ENCODE results near the gene C10orf62. TPM values are rescaled to one million over a fixed set of nuclear protein-coding genes. Genes with fewer than 3 reads are reported as not detected.
"Not testable (repeated sequence)": the region's sequence is repeated elsewhere in the genome, so short reads cannot be mapped to it uniquely, and the experiment has no call there.

Gene C10orf62
- total and polyA plus RNA-seq, 9 of the 15 experiments (the other 6 are each of a cell fraction or from before 2014, with no cell fraction given): not detected

DNA sequence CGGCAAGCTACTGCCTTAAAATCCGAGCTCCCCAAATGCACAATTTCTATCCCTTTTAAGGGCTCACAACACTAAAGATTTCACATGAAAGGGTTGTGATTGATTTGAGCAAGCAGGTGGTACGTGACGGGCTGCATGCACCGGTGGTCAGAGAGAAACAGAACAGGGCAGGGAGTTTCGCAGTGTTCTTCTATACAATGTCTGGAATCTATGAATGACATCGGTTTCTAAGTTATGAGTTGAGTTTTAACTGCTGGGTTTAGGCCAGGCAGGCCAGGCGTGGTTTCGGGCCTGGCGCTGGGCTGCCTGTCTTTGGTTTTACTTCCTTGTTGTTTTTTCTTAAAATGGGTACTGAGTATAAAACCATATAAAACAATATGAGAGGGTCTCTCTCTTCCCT is 34.0 kb upstream of the C10orf62 start:
- CTCF ChIA-PET (ENCODE audit: low intra/inter-chr PET ratio); ATAC-seq; FAIRE-seq; POLR2A ChIA-PET; H3K9me3 ChIP-seq (replicated peaks; ENCODE audit: control insufficient read depth, insufficient read depth, low read depth, low read length); H3K27me3 ChIP-seq (ENCODE audit: control insufficient read depth in 2 of 2, insufficient read depth in 2 of 2, low read length in 2 of 2); H3K4me1 ChIP-seq (replicated peaks in 1 of 2; ENCODE audit: control insufficient read depth in 2 of 2, insufficient read depth in 2 of 2, low read length in 2 of 2); H3K79me2 ChIP-seq (ENCODE audit: control insufficient read depth, insufficient read depth, low read length); H3K27ac ChIP-seq (ENCODE audit: extremely low read depth, low read depth, low read length); H3K4me2 ChIP-seq (ENCODE audit: insufficient read depth, low read length); H2AFZ ChIP-seq (ENCODE audit: low read depth, low read length); in situ Hi-C loops (cut with MboI); H3K9ac ChIP-seq (ENCODE audit: insufficient read depth in 1 of 2, low read depth in 2 of 2, low read length in 2 of 2); H3K36me3 ChIP-seq (ENCODE audit: control insufficient read depth, insufficient read depth, low read length); H3K4me3 ChIP-seq; DNase-seq (ENCODE audit: extremely low read depth in 1 of 4, low spot score in 3 of 4); BruUV-seq (replicated peaks); H4K20me1 ChIP-seq (replicated peaks; ENCODE audit: control insufficient read depth, insufficient read depth, low read length); intact Hi-C loops (cut with micrococcal nuclease); H3K9me1 ChIP-seq (ENCODE audit: control insufficient read depth, insufficient read depth, low read length): not testable (repeated sequence)
- WGBS (ENCODE audit: insufficient coverage, low coverage, missing lambda C conversion rate): 19% methylated on average over 4 of the region's 10 CpGs

- H3K4me2 ChIP-seq (ENCODE audit: insufficient read depth, low read length); H3K27ac ChIP-seq (ENCODE audit: extremely low read depth, low read depth, low read length); H3K79me2 ChIP-seq (ENCODE audit: control insufficient read depth, insufficient read depth, low read length); H3K9me3 ChIP-seq (replicated peaks; ENCODE audit: control insufficient read depth, insufficient read depth, low read depth, low read length); H3K27me3 ChIP-seq (ENCODE audit: control insufficient read depth in 2 of 2, insufficient read depth in 2 of 2, low read length in 2 of 2); CTCF ChIA-PET (ENCODE audit: low intra/inter-chr PET ratio); H3K9me1 ChIP-seq (ENCODE audit: control insufficient read depth, insufficient read depth, low read length); H3K4me3 ChIP-seq; H2AFZ ChIP-seq (ENCODE audit: low read depth, low read length); in situ Hi-C loops (cut with MboI); H4K20me1 ChIP-seq (replicated peaks; ENCODE audit: control insufficient read depth, insufficient read depth, low read length); H3K9ac ChIP-seq (ENCODE audit: insufficient read depth in 1 of 2, low read depth in 2 of 2, low read length in 2 of 2); intact Hi-C loops (cut with micrococcal nuclease); ATAC-seq; POLR2A ChIA-PET; H3K36me3 ChIP-seq (ENCODE audit: control insufficient read depth, insufficient read depth, low read length); H3K4me1 ChIP-seq (replicated peaks in 1 of 2; ENCODE audit: control insufficient read depth in 2 of 2, insufficient read depth in 2 of 2, low read length in 2 of 2); FAIRE-seq; DNase-seq (ENCODE audit: extremely low read depth in 1 of 4, low spot score in 3 of 4); BruUV-seq (replicated peaks): not testable (repeated sequence)
- WGBS (ENCODE audit: insufficient coverage, low coverage, missing lambda C conversion rate): 35% methylated on average over 15 of the region's 17 CpGs
Observed at GRCh38 chr10:97560731-97561381, 28.7 kb upstream of the C10orf62 start.

DNA sequence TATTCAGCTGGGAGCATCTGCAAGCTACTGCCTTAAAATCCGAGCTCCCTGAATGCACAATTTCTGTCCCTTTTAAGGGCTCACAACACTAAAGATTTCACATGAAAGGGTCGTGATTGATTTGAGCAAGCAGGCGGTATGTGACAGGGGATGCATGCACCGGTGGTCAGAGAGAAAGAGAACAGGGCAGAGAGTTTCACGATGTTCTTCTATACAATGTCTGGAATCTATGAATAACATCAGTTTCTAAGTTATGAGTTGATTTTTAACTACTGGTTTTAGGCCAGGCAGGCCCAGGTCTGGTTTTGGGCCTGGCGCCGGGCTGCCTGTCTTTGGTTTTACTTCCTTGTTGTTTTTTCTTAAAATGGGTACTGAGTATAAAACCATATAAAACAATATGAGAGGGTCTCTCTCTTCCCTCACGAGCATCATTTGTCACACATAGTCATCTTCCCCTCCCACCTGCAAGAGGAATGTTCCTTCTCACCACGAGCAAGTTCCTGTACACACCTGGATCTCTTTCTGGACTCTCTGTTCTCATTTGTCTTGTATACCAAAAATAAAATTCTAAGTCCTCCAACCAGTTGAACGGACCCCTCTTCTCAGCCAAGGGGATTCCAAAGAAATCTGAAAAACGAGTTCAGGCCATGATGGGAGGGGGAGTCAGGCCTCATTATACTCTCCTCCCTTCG is 28.0 kb upstream of the C10orf62 start:
- WGBS (ENCODE audit: insufficient coverage, low coverage, missing lambda C conversion rate): 43% methylated on average over 9 of the region's 12 CpGs
- POLR2A ChIA-PET; H3K4me3 ChIP-seq; H4K20me1 ChIP-seq (replicated peaks; ENCODE audit: control insufficient read depth, insufficient read depth, low read length); FAIRE-seq; H3K27ac ChIP-seq (ENCODE audit: extremely low read depth, low read depth, low read length); H3K9me1 ChIP-seq (ENCODE audit: control insufficient read depth, insufficient read depth, low read length); intact Hi-C loops (cut with micrococcal nuclease); H3K27me3 ChIP-seq (ENCODE audit: control insufficient read depth in 2 of 2, insufficient read depth in 2 of 2, low read length in 2 of 2); CTCF ChIA-PET (ENCODE audit: low intra/inter-chr PET ratio); H2AFZ ChIP-seq (ENCODE audit: low read depth, low read length); H3K79me2 ChIP-seq (ENCODE audit: control insufficient read depth, insufficient read depth, low read length); BruUV-seq (replicated peaks); H3K36me3 ChIP-seq (ENCODE audit: control insufficient read depth, insufficient read depth, low read length); H3K4me1 ChIP-seq (replicated peaks in 1 of 2; ENCODE audit: control insufficient read depth in 2 of 2, insufficient read depth in 2 of 2, low read length in 2 of 2); in situ Hi-C loops (cut with MboI); ATAC-seq; DNase-seq (ENCODE audit: extremely low read depth in 1 of 4, low spot score in 3 of 4); H3K9ac ChIP-seq (ENCODE audit: insufficient read depth in 1 of 2, low read depth in 2 of 2, low read length in 2 of 2); H3K9me3 ChIP-seq (replicated peaks; ENCODE audit: control insufficient read depth, insufficient read depth, low read depth, low read length); H3K4me2 ChIP-seq (ENCODE audit: insufficient read depth, low read length): not testable (repeated sequence)

Data from K562 (cell line).